RWPE1 (cell line): Measurements from ENCODE around the gene GNG11.
A peak's percentile ranks its signal among the peaks of the same experiment; 100 is the strongest.

Experiments
- CTCF ChIA-PET: fragments of 350-600 bp; sonication (Branson Sonifier 250); formaldehyde crosslinking; extraction: SDS; loops from one replicate; lab custom pipeline; 2021; lab: Yijun Ruan, JAX
- POLR2A ChIA-PET: fragments of 400-600 bp; formaldehyde crosslinking; extraction: SDS; loops from one replicate; lab custom pipeline; 2020; ENCODE audit warnings: antibody characterized with exemption; ENCODE audit not compliant: low non-redundant PET; lab: Yijun Ruan, JAX
- DNase-seq: peaks from one replicate; pipeline ENCODE4 v3.0.0; 2012; ENCODE audit warnings: low spot score
- H3K27ac ChIP-seq: fragments of 450-650 bp; 2 replicates; pipeline ENCODE4 v1.5.1; 2017
- CTCF ChIP-seq: fragments of 450-650 bp; conservative IDR thresholded peaks from 2 replicates; pipeline ENCODE4 v1.5.1; 2017; ENCODE audit warnings: low read depth, mild to moderate bottlenecking

Gene GNG11

GRCh38 chr7:93949423-93949822 is 27.9 kb downstream of the GNG11 start:
- CTCF ChIA-PET, result no interaction called here
- peak; percentile 13 for DNase-seq
- POLR2A ChIA-PET, result no interaction called here
- no peak for TF ChIP-seq CTCF
- no peak overlapping the region for H3K27ac ChIP-seq

GRCh38 chr7:93955304-93955703 is 33.8 kb downstream of the GNG11 start:
- POLR2A ChIA-PET, result no interaction called here
- DNase-seq, result no peak
- CTCF ChIA-PET, result interaction anchor here (1.0 kb wide), 1 partner anchor 52 kb away, joined by 3 read pairs; no protein-coding TSS in a partner anchor
- TF ChIP-seq CTCF, result no peak
- no peak overlapping the region for H3K27ac ChIP-seq

- TF ChIP-seq CTCF, result no peak
- no peak for DNase-seq
- no peak overlapping the region for H3K27ac ChIP-seq
- ChIA-PET CTCF (no interaction called here), POLR2A (no interaction called here)
These were observed 36.2 kb downstream of the GNG11 start for GRCh38 chr7:93957767-93958166.

- no peak overlapping the region for H3K27ac ChIP-seq
- CTCF ChIA-PET, result no interaction called here
- no peak for TF ChIP-seq CTCF
- no peak for DNase-seq
- POLR2A ChIA-PET, result no interaction called here
These were observed 36.7 kb downstream of the GNG11 start for GRCh38 chr7:93958216-93958615.

GRCh38 chr7:93958651-93959050 is 37.1 kb downstream of the GNG11 start:
- no peak for TF ChIP-seq CTCF
- H3K27ac ChIP-seq, result no peak overlapping the region
- no peak for DNase-seq
- ChIA-PET CTCF (no interaction called here), POLR2A (no interaction called here)

- ChIA-PET POLR2A (interaction anchor here (0.7 kb wide), 1 partner anchor 22 kb away, joined by 4 read pairs; no protein-coding TSS in a partner anchor), CTCF (interaction anchor here (0.6 kb wide), 1 partner anchor 67 kb away, joined by 3 read pairs; no protein-coding TSS in a partner anchor)
- DNase-seq, result no peak
- no peak overlapping the region for H3K27ac ChIP-seq
- no peak for TF ChIP-seq CTCF
These were observed 39.5 kb downstream of the GNG11 start for GRCh38 chr7:93960986-93961385.

GRCh38 chr7:93964262-93964661 is 42.7 kb downstream of the GNG11 start:
- POLR2A ChIA-PET, result no interaction called here
- TF ChIP-seq CTCF, result no peak
- no peak for DNase-seq
- no peak overlapping the region for H3K27ac ChIP-seq
- CTCF ChIA-PET, result no interaction called here
